Measurements from ENCODE around the gene LHFPL3. TPM values are rescaled to one million over a fixed set of nuclear protein-coding genes. Genes with fewer than 3 reads are reported as not detected.

The LHFPL3 gene
- total RNA-seq, 1 donor from 2014 or later: not detected

GRCh38 chr7:104357166-104357565 lies 28.8 kb downstream of the LHFPL3 start:
- H3K4me1 Mint-ChIP-seq: no peaks in the 10 kb centered on the region

GRCh38 chr7:104358446-104359132 lies 30.2 kb downstream of the LHFPL3 start:
- CTCF ChIA-PET: no interaction called here
- TF ChIP-seq, protein P1, sequence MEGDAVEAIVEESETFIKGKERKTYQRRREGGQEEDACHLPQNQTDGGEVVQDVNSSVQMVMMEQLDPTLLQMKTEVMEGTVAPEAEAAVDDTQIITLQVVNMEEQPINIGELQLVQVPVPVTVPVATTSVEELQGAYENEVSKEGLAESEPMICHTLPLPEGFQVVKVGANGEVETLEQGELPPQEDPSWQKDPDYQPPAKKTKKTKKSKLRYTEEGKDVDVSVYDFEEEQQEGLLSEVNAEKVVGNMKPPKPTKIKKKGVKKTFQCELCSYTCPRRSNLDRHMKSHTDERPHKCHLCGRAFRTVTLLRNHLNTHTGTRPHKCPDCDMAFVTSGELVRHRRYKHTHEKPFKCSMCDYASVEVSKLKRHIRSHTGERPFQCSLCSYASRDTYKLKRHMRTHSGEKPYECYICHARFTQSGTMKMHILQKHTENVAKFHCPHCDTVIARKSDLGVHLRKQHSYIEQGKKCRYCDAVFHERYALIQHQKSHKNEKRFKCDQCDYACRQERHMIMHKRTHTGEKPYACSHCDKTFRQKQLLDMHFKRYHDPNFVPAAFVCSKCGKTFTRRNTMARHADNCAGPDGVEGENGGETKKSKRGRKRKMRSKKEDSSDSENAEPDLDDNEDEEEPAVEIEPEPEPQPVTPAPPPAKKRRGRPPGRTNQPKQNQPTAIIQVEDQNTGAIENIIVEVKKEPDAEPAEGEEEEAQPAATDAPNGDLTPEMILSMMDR (IDR thresholded peaks at IDR 0.05): no peak
- H3K27ac Mint-ChIP-seq: no peak overlapping the region
- H3K9me3 Mint-ChIP-seq: no peaks in the 10 kb centered on the region
- DNase-seq (no peak), ATAC-seq (ENCODE audit: low read depth) (no peak)
- H3K4me3 Mint-ChIP-seq: no peak overlapping the region
- POLR2A ChIA-PET: no interaction called here
- intact Hi-C loops (cut with micrococcal nuclease): no loop called here
- H3K36me3 Mint-ChIP-seq (ENCODE audit: low read depth): no peaks in the 10 kb centered on the region
- H3K27me3 Mint-ChIP-seq: peaks cover 7% of the 10 kb centered on the region
- no peaks in the 10 kb centered on the region for H3K4me1 Mint-ChIP-seq

More at GRCh38 chr7:104357166-104357565, 28.8 kb downstream of the LHFPL3 start:
- DNase-seq: no peak
- intact Hi-C loops (cut with micrococcal nuclease): no loop called here
- ATAC-seq (ENCODE audit: low read depth): no peak
- H3K9me3 Mint-ChIP-seq: no peaks in the 10 kb centered on the region
- ChIA-PET CTCF (no interaction called here), POLR2A (no interaction called here)
- TF ChIP-seq, protein P1 (IDR thresholded peaks at IDR 0.05): no peak
- H3K27me3 Mint-ChIP-seq: peaks cover 4% of the 10 kb centered on the region
- H3K27ac Mint-ChIP-seq: no peak overlapping the region
- no peaks in the 10 kb centered on the region for H3K36me3 Mint-ChIP-seq (ENCODE audit: low read depth)
- H3K4me3 Mint-ChIP-seq: no peak overlapping the region

GRCh38 chr7:104362756-104363155 lies 34.4 kb downstream of the LHFPL3 start:
- H3K4me1 Mint-ChIP-seq: no peaks in the 10 kb centered on the region
- intact Hi-C loops (cut with micrococcal nuclease): no loop called here
- no peak for ATAC-seq (ENCODE audit: low read depth)
- no peak for DNase-seq
- no peaks in the 10 kb centered on the region for H3K9me3 Mint-ChIP-seq
- H3K27ac Mint-ChIP-seq: no peak overlapping the region
- ChIA-PET POLR2A (no interaction called here), CTCF (no interaction called here)
- no peaks in the 10 kb centered on the region for H3K36me3 Mint-ChIP-seq (ENCODE audit: low read depth)
- H3K4me3 Mint-ChIP-seq: no peak overlapping the region
- TF ChIP-seq, protein P1 (IDR thresholded peaks at IDR 0.05): no peak
- peaks cover 7% of the 10 kb centered on the region for H3K27me3 Mint-ChIP-seq

GRCh38 chr7:104363355-104363754 lies 35.0 kb downstream of the LHFPL3 start:
- CTCF ChIA-PET: no interaction called here
- ATAC-seq (ENCODE audit: low read depth): no peak
- H3K27ac Mint-ChIP-seq: no peak overlapping the region
- TF ChIP-seq, protein P1 (IDR thresholded peaks at IDR 0.05): no peak
- H3K36me3 Mint-ChIP-seq (ENCODE audit: low read depth): no peaks in the 10 kb centered on the region
- POLR2A ChIA-PET: no interaction called here
- no peaks in the 10 kb centered on the region for H3K9me3 Mint-ChIP-seq
- H3K4me1 Mint-ChIP-seq: no peaks in the 10 kb centered on the region
- H3K4me3 Mint-ChIP-seq: no peak overlapping the region
- DNase-seq: no peak
- intact Hi-C loops (cut with micrococcal nuclease): no loop called here
- peaks cover 7% of the 10 kb centered on the region for H3K27me3 Mint-ChIP-seq

GRCh38 chr7:104366390-104366789 lies 38.0 kb downstream of the LHFPL3 start:
- intact Hi-C loops (cut with micrococcal nuclease): no loop called here
- H3K27ac Mint-ChIP-seq: no peak overlapping the region
- no peaks in the 10 kb centered on the region for H3K36me3 Mint-ChIP-seq (ENCODE audit: low read depth)
- H3K4me1 Mint-ChIP-seq: no peaks in the 10 kb centered on the region
- H3K4me3 Mint-ChIP-seq: no peak overlapping the region
- ChIA-PET POLR2A (no interaction called here), CTCF (no interaction called here)
- no peak for ATAC-seq (ENCODE audit: low read depth)
- DNase-seq: no peak
- TF ChIP-seq, protein P1 (IDR thresholded peaks at IDR 0.05): no peak
- no peaks in the 10 kb centered on the region for H3K9me3 Mint-ChIP-seq
- H3K27me3 Mint-ChIP-seq: peaks cover 3% of the 10 kb centered on the region
